GM12892 (cell line): Measurements from ENCODE around the gene GHR.

Source experiments
- POLR2A ChIP-seq: IDR thresholded peaks from 2 replicates; pipeline ENCODE4 v1.6.1; 2011; ENCODE audit warnings: low read depth, low read length, control low read depth
- TAF1 ChIP-seq: IDR thresholded peaks from 2 replicates; pipeline ENCODE4 v1.6.1; 2011; ENCODE audit warnings: low read depth, mild to moderate bottlenecking, control low read depth, low read length, borderline replicate concordance

DNA sequence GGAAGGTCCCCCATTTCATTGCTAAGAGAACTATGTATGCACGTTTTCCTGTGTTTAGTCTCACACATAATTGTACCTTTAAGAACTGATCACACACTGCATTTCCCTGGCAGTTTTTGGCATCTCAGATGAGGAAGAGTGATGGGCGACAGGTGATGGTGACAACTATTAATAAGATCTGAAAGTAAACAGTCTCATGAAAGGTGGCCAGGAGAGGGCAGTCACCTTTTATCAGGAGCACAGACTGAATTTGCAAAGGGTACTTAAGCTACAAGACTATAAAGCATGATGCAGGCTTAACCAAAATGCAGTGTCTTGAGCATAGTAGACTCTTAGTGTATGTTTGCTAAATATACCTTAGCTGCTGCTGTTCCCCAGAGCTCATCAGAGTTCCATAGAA, 91.5 kb downstream of the GHR start:
- TF ChIP-seq TAF1 (no peak), POLR2A (no peak)
